Skin epidermis (tissue), 12 donors: ENCODE results near the gene GSPT1.
A peak's percentile ranks its signal among the peaks of the same experiment; 100 is the strongest.
"Not testable (repeated sequence)": the region's sequence is repeated elsewhere in the genome, so short reads cannot be mapped to it uniquely, and the experiment has no call there.

Experiments used
- H3K27ac ChIP-seq, 21 experiments: fragments of 200-600 bp; sonication (generic) in 11 of 21; one replicate each; pipeline ENCODE4 v1.5.0; 2020; ENCODE audit warnings: mild to moderate bottlenecking in 3 of 21, inconsistent platforms in 2 of 21, moderate library complexity in 2 of 21
- H3K4me3 ChIP-seq, 7 experiments: fragments of 200-600 bp; sonication (generic) in 2 of 7; one replicate each; pipeline ENCODE4 v1.5.0; 2020; ENCODE audit warnings: inconsistent platforms in 2 of 7, mild to moderate bottlenecking in 2 of 7, moderate library complexity in 1 of 7

Gene GSPT1

GRCh38 chr16:11915644-11916523 lies at the start of gene GSPT1:
GSPT1 (minus strand) TSS chr16:11915956; CDS start chr16:11915720, 236 bp downstream.
- peak within 1 kb of the TSS; percentile 62 to 99 (median 94) for H3K4me3 ChIP-seq

GRCh38 chr16:11964761-11965551 lies 49.2 kb upstream of the GSPT1 start, which contains the start of gene TNFRSF17:
TNFRSF17 (plus strand) TSS chr16:11965210; CDS start chr16:11965325, 115 bp downstream.
- peak within 1 kb of the TSS in 2 of 21 experiments; percentile 6 to 26 for H3K27ac ChIP-seq
- H3K4me3 ChIP-seq = peak within 1 kb of the TSS in 1 of 7 experiments; percentile 19

More at GRCh38 chr16:11915644-11916523, at the start of gene GSPT1:
- H3K27ac ChIP-seq = peak within 1 kb of the TSS; percentile 80 to 98 (median 93)

DNA sequence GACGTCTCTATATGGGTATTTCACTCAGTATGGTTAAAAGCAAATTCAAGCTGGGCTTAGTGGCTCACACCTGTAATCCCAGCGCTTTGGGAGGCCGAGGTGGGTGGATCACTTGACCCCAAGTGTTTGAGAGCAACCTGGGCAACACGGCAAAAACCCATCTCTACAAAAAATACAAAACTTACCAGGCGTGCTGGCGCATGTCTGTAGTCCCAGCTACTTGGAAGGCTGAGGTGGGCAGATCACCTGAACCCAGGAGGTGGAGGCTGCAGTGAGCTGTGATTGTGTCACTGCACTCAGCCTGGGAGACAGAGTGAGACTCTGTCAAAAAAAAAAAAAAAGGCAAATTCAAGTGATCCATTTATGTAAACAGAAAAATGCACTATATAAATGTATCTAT lies 48.0 kb upstream of the GSPT1 start:
- H3K27ac ChIP-seq = no peak overlapping the region
- no peak overlapping the region for H3K4me3 ChIP-seq

DNA sequence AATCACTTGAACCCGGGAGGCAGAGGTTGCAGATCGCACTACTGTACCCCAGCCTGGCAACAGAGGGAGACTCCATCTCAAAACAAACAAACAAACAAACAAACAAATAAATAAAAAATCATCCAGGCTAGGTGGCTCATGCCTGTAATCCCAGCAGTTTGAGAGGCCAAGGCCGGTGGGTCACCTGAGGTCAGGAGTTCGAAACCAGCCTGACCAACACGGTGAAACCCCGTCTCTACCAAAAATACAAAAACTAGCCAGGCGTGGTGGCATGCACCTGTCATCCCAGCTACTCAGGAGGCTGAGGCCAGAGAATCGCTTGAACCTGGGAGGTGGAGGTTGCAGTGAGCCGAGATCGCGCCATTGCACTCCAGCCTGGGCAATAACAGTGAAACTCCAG lies 47.2 kb upstream of the GSPT1 start:
- not testable (repeated sequence) for H3K27ac ChIP-seq

DNA sequence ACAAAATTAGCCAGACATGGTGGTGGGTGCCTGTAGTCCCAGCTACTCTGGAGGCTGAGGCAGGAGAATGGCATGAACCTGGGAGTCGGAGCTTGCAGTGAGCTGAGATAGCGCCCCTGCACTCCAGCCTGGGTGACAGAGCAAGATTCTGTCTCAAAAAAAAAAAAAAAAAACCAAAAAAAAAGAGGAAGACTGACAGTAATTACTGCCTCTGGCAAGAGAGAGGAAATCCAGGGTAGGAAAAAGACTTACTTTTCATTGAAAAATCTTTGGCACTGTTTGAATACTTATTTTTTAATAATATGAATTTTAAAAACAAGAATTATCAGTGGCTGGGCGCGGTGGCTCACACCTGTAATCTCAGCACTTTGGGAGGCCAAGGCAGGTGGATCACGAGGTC lies 46.7 kb upstream of the GSPT1 start:
- H3K27ac ChIP-seq, H3K4me3 ChIP-seq: not testable (repeated sequence)

More for the DNA sequence above, 47.2 kb upstream of the GSPT1 start:
- H3K4me3 ChIP-seq = not testable (repeated sequence)

DNA sequence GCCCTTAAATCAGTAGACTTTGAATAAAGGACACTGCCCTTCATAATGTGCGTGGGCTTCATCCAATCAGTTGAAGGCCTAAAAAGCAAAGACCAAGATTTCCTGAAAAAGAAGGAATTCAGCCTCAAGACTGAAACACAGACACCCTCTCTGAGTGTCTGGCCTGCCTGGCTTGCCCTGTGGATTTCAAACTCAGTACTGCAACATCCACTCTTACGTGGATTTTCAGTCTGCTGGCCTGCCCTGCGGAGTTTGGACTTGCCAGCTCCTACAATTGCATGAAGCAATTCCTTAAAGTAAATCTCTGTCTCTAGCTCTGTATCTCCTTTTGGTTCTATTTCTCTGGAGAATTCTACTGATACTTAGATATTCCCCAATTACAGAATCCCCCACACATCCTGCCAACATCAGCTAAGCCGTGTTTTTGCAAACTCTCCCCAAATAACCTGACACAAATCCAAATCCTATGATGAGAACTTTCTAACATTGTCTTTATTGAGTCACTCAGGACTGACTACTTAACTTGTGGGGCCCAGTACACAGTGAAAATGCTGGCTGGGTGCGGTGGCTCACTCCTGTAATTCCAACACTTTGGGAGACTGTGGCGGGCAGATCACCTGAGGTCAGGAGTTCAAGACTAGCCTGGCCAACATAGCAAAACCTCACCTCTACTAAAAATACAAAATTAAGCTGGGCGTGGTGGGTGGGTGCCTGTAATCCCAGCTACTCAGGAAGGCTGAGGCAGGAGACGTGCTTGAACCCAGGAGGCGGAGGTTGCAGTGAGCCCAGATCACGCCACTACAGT lies 42.0 kb upstream of the GSPT1 start:
- Histone ChIP-seq H3K27ac (no peak overlapping the region), H3K4me3 (no peak overlapping the region)

DNA sequence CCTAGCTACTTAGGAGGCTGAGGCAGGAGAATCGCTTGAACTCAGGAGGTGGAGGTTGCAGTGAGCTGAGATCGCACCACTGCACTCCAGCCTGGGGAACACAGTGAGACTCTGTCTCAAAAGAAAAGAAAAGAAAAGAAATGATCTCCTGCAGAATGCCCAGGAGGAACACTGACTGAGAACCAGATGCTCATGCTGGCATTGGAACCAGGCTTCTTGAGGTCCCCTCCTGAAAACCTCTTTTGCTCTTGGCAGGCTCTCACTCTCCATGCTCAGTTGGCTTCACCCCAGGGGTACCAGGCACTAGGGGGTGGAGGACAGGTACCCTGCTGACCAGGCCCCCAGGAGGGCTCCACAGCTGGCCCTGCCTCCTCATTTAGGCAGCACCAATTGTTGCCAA lies 40.8 kb upstream of the GSPT1 start:
- Histone ChIP-seq H3K27ac (peak overlapping the region in 1 of 21 experiments; percentile 79), H3K4me3 (no peak overlapping the region)

GRCh38 chr16:11955713-11956123 lies 40.0 kb upstream of the GSPT1 start:
- no peak overlapping the region for H3K4me3 ChIP-seq
- H3K27ac ChIP-seq = peak overlapping the region in 6 of 21 experiments; percentile 8 to 79 (median 27)

GRCh38 chr16:11953576-11953975 lies 37.8 kb upstream of the GSPT1 start:
- not testable (repeated sequence) for H3K27ac ChIP-seq, H3K4me3 ChIP-seq

- Histone ChIP-seq H3K27ac (no peak overlapping the region), H3K4me3 (no peak overlapping the region)
Measured at GRCh38 chr16:11950388-11950787, 34.6 kb upstream of the GSPT1 start.

DNA sequence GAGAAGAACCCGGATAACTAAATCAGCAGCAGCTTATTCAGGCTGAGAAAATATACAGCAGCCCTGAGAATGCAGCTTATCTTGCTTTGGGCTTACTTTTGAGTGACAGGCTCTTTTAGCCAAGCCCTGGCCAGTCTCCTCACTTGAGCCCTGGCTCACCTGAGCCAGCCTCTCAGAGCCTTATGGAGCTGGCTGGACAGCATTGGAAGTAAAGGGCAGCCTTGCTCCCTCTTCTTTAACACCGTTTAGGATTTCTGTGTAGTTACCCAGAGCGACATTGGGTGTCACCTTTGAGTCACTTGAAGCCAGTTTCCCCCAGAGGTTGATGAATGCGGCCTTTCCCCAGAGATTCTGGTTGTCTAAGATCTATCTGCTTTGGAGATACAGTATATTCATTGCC lies 33.8 kb upstream of the GSPT1 start:
- H3K27ac ChIP-seq = no peak overlapping the region
- no peak overlapping the region for H3K4me3 ChIP-seq

GRCh38 chr16:11948819-11949218 lies 33.1 kb upstream of the GSPT1 start:
- Histone ChIP-seq H3K4me3 (no peak overlapping the region), H3K27ac (no peak overlapping the region)

DNA sequence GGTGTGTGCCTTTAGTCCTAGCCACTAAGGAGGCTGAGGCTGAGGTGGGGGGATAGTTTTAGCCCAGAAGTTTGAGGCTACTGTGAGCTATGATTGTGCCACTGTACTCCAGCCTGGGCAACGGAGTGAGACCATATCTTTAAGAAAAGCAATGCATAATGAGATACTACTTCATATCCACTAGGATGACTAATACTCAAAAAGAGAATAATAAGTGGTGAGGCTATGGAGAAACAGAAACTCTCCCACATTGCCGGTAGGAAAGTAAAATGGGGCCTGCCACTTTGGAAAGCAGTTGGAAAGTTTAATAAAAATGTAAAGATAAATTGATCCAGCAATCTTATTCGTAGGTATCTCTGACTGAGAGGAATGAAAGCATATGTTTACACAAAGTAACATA lies 30.7 kb upstream of the GSPT1 start:
- H3K27ac ChIP-seq = no peak overlapping the region
- no peak overlapping the region for H3K4me3 ChIP-seq

DNA sequence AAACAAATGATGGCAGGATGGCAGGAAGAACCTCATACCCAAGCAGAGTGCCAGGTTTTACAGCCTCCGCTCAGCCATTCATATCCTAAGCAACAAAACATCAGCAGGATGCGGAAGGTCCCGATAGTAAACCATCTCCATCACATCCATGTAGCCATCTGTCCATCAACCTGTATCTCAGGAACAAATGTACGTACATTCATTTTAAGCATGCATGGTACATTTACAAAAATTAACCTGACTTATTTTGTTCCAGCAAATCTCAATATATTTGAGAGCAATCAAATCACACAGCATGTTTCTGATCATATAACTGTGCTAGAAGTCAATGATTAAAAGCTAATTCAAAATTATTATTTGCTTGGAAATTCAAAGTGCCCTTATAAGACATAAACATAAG lies 26.2 kb upstream of the GSPT1 start, which contains the start of gene NPIPB2:
NPIPB2 (minus strand) TSS at position 101 of the 400 bp plus-strand sequence; CDS start at position 101, 0 bp downstream.
- not testable (repeated sequence) for H3K27ac ChIP-seq, H3K4me3 ChIP-seq

- not testable (repeated sequence) for H3K4me3 ChIP-seq, H3K27ac ChIP-seq
Measured at GRCh38 chr16:11927350-11927749, 11.6 kb upstream of the GSPT1 start.

GRCh38 chr16:11924046-11924445 lies 8.3 kb upstream of the GSPT1 start:
- not testable (repeated sequence) for H3K4me3 ChIP-seq, H3K27ac ChIP-seq

GRCh38 chr16:11916524-11917285 lies 949 bp upstream of the GSPT1 start:
- Histone ChIP-seq H3K4me3 (peak overlapping the region; percentile 62 to 99 (median 94)), H3K27ac (peak overlapping the region in 19 of 21 experiments; percentile 48 to 98 (median 84))

DNA sequence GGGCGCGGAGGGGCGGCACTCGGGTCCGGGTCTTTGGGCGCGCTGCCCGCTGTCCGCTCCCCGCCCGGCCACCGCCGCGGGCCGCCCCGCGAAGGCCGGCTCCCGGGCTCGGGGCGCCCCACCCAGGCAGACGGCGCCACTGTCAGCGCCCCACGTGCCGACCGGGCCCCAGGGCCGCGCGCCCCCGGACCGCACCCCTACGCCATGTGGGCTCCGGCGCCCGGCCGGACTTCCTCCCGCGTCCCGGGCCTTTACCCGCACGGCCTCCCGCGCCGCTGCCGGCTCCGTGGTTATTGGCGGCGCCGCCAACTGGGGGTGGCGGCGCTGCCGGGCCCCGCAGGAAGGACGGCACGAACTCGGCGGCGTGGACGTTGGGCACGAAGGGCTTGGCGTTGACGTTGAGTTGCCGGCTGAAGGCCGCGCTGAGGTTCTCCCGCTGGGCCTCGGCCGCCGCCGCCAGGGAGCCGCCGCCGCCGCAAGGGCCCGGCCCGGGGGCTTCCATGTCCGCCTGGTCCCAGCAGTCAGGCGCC lies 577 bp downstream of the GSPT1 start:
- Histone ChIP-seq H3K4me3 (peak overlapping the region; percentile 62 to 99 (median 94)), H3K27ac (peak overlapping the region; percentile 80 to 98 (median 93))
